ENCODE measurements around the gene MYLK2.

The MYLK2 gene

GRCh38 chr20:31879143-31879987, 60.2 kb downstream of the MYLK2 start:
- peak; percentile 44 for DNase-seq

DNA sequence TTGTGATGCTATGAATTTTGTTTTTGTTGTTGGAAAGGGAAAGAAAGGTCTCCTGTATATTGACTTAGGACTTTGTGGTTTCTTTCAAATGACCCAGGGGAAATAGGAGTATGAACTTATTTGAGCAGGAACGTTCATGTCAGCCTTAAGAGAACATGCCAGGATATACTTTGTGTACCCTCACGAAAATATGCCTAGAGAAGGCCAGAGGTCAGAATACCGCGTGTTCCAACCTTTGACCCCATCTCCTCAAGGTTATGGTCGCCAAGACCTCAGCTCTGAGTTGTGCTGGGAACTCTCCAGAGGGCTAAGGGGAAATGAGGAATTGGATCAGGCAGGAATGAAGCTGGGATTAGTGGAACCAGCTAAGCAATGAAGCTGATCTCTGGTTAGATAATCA, 62.8 kb downstream of the MYLK2 start:
- DNase-seq, result no peak

- no peak for DNase-seq
Observed at GRCh38 chr20:31883829-31884228, 64.7 kb downstream of the MYLK2 start.

All from NK-92 treated with Interleukin-12 subunit alpha and Interleukin-12 subunit beta, amount 100 ng/mL, for 24 hours (cell line).